ENCODE data around the gene IMPDH1. TPM values are rescaled to one million over a fixed set of nuclear protein-coding genes. Genes with fewer than 3 reads are reported as not detected.
A peak's percentile ranks its signal among the peaks of the same experiment; 100 is the strongest.
"Not testable (repeated sequence)": the region's sequence is repeated elsewhere in the genome, so short reads cannot be mapped to it uniquely, and the experiment has no call there.

Gene IMPDH1
- 63.2 and 75.8 TPM in 2 replicates for total RNA-seq (2014; rRNA removed; shearing (Covaris generic))

DNA sequence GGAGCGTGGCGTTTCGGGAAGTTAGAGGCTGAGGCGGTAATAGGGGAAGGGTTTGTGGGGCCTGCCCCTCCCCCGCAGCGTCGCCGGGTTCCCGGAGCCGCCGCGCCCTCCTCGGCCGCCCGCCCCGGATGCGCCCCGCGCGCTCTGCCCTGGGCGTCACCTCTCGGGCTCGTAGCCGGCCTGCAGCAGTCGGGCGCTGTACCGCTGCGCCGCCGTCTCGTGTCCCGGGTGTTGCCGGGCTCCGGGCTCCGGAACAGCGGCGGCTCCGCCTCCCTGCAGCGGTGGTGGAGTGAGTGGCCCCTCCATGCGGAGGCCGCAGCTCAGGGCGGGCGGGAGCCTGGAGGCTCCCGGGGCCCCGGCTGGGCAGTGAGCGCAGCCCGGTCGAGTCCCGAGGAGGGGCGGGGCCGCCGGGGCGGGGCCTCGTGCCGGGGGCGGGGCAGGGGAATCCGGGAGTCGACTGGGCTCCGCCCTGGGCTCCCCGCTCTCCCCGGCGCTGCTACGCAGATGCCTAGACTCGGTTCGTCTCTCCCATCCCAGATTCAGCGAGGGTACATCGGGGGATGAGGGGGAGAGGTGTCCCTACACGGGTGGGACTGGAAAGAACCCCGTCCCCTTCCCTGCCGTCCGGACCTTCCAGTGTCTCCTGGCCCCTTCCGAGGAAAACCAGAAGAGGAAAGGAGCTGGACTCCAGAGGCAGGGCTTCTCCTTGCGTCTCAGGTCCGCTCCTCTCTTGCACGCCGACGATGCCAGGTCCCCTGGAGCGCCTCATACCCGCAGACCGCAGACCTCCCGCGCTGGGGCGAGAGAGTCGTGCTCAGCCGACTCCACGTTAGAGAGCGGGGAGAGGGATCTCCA lies at the start of gene IMPDH1:
TSS of gene IMPDH1 (minus strand) at position 387 of the 855 bp plus-strand sequence. CDS start at position 306, 81 bp downstream.
- peak; percentile 87 for DNase-seq (ENCODE audit: low read depth)

DNA sequence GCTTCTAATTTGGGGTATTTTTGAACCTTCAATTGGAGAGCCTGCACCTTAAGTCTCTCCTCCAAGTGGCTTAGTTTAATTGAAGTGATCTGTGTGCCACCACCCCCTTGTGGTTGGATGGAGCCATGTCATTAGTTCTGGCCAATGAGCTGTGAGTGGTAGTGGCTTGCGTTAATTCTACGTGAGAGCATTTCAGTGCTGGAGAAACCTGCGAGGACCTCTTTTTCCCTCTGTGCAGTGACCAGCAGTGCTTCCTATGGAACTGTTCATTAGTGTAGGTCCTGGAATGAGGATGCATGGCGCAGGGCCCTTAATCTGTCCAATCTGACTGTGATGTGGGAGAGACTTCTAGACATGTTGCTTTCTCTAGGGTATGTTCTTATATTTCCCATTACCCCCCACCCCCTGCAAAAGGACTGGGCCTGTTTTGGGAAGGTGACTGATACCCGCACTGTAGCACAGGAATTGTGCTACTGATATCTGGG lies 49.7 kb upstream of the IMPDH1 start:
- peak; percentile 65 for DNase-seq (ENCODE audit: low read depth)

- DNase-seq (ENCODE audit: low read depth): no peak
Measured at GRCh38 chr7:128458956-128459355, 49.2 kb upstream of the IMPDH1 start.

DNA sequence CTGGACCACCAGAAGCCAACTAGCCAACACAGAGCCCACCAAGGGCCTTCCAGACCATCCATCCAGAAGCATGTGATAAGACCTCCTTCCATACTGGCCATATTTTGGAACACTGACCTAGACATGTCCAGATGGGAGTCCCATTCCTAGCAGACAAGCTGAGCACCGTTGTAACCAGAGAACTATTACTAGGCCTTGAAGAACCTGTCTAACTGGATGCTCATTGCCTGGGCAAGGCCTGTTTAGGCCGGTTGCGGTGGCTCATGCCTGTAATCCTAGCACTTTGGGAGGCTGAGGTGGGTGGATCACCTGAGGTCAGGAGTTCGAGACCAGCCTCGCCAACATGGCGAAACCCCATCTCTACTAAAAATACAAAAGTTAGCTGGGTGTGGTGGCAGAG lies 47.6 kb upstream of the IMPDH1 start:
- not testable (repeated sequence) for DNase-seq (ENCODE audit: low read depth)

DNA sequence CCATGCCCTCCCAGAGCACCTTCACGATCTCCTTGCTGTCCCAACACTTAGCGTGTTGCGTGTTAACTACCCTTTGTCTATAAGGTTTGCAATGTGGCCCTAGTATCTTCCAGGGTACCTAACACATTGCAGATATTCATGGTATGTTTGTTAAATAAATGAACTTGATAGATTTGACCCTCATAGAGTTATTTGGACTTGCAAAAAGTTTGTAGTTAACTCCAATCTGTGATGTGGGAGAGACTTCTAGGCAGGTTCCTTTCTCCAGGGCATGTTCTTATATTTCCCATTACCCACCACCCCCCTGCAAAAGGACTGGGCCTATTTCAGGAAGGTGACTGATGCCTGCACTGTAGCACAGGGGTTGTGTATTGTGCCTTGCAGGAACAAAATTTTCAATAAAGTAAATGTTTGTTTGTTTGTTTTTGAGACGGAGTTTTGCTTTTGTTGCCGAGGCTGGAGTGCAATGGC lies 46.5 kb upstream of the IMPDH1 start:
- DNase-seq (ENCODE audit: low read depth): no peak

- peak; percentile 98 for DNase-seq (ENCODE audit: low read depth)
Measured at GRCh38 chr7:128455543-128456254, 45.9 kb upstream of the IMPDH1 start, which contains the start of gene HILPDA. HILPDA (plus strand) TSS chr7:128455878; CDS start chr7:128457269, 1,391 bp downstream.

DNA sequence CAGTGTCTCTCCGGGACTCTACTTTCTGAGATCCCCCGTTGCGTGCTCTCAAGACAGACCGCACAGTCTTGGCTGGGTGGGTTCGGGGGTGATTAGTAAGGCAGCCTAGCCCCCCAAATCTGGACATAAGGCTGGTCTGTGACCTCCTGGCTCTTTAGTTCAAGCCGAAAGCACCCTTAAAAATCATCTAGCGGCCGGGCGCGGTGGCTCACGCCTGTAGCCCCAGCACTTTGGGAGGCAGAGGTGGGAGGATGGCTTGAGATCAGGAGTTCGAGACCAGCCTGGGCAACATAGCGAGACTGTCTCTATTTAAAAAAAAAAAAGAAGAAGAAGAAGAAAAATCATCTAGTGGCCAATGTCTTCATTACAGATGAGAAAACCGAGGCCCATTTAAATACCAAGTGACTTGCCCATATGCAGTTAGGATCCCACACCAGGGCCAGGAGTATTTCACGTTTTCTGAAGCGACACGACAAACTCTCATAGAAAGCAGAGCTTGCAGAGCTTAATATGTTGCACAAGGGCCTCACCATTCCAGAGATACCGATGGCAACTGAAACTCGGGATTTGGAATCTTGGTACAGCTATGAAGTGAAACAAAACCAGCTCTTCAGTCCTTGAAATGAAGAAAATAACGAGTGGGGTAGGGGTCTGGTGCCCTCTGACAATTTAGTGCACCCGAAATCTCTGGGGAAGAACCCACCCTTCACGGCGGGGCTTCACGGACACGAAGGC lies 45.2 kb upstream of the IMPDH1 start:
- DNase-seq (ENCODE audit: low read depth): no peak

DNA sequence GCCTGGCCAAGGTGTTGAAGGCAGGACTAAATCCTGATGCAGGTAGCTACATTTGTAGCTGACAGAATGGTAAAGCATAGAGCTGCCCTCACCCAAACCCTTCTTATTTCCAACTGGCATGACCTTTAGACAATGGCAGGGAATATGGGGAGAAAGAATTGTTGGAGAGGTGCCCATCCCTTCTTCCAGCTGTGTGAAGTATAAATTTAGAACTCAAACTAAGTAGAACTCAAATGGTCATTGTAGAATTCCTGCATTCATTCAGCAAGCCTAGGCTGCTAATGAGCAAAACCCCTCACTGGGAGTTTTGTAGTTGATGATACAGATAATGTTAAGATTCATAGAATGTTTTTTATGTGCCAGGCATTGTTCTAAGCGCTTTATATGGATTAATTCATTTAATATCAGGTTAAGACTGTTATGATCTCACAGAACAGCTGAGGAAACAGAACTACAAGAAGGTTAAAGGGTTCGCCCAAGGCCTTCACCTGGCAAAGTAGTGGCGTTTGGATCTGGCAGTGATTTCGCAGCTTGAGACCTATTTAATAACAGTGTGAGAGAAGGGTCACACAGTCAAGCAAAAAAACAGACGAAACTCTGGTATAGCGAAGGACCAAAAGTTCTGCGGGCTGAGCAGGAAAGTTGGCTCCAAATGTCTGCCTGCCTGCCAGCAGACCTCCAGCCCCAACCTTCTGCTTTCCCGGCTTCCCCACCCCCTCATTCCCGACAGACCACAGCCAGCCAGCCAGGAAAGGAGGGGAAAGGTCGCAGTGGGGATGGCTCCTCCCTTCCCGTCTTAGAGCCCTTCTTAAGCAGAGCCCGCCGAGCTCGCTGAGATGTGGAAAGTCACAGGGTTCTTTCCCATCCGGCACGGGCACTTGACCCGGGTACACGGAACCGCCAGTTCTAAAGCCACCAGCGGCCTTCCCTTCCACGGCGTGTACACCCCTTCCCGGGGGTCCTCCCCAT lies 44.3 kb upstream of the IMPDH1 start:
- DNase-seq (ENCODE audit: low read depth): peak; percentile 74

DNA sequence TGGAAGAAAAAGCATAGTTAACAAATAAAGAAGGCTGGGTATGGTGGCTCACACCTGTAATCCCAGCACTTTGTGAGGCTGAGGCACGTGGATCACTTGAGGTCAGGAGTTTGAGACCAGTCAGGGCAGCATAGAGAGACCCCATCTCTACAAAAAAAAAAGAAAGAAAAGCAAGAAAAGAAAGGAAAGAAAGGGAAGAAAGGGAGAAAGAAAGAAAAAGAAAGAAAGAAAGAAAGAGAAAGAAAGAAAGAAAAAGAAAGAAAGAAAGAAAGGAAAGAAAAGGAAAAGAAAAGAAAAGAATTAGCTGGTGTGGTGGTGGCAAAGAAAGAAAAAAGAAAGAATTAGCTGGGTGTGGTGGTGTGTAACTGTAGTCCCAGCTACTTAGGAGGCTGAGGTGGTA lies 42.8 kb upstream of the IMPDH1 start:
- no peak for DNase-seq (ENCODE audit: low read depth)

GRCh38 chr7:128450913-128451312 lies 41.1 kb upstream of the IMPDH1 start:
- no peak for DNase-seq (ENCODE audit: low read depth)

GRCh38 chr7:128450409-128450808 lies 40.6 kb upstream of the IMPDH1 start:
- no peak for DNase-seq (ENCODE audit: low read depth)

DNA sequence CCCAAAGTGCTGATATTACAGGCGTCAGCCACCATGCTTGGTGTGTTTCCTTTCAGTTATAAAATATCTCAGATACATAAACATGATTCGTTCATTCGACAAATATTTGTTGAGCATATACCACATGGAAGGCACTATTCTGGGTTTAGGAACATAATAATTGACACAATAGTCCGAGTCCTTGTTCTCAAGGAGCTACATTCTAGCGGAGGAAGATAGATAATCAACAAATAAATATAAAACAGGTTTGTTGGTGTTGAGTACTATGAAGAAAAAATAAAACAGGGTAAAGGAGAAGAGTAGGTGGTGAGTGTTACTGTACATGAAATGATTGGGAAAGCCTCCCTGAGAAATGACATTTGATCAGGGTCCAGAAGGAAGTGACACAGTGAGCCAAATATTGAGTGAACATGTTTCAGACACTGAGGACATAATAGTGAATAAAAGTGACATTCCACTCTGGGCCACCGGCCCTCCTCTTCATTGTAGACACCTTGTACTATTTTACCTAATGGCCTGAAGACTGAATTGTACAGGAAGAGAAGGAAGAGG lies 39.0 kb upstream of the IMPDH1 start:
- DNase-seq (ENCODE audit: low read depth): no peak

GRCh38 chr7:128447941-128448564 lies 38.3 kb upstream of the IMPDH1 start:
- no peak for DNase-seq (ENCODE audit: low read depth)

DNA sequence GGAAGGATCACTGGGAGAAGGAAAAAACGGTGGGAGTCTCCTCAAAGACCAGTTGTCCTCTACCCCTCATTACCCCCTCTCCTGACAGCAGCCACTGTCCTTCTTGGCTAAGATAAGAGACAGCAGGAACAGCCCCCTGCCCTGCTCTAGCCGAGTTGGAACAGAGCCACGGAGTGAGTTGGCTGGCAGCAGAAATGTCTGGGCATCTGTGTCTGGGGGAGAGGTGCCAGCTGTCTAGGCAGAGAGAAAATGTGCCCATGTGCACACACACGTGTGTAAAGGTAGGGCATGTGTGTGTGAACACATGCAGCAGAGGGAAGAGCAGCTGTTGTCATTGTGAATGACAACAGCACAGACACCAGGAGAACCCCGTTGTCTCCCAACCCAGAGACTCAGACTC lies 36.5 kb upstream of the IMPDH1 start:
- no peak for DNase-seq (ENCODE audit: low read depth)

GRCh38 chr7:128443831-128444600 lies 34.2 kb upstream of the IMPDH1 start:
- DNase-seq (ENCODE audit: low read depth): no peak

- DNase-seq (ENCODE audit: low read depth): no peak
Measured at GRCh38 chr7:128442356-128442755, 32.6 kb upstream of the IMPDH1 start.

DNA sequence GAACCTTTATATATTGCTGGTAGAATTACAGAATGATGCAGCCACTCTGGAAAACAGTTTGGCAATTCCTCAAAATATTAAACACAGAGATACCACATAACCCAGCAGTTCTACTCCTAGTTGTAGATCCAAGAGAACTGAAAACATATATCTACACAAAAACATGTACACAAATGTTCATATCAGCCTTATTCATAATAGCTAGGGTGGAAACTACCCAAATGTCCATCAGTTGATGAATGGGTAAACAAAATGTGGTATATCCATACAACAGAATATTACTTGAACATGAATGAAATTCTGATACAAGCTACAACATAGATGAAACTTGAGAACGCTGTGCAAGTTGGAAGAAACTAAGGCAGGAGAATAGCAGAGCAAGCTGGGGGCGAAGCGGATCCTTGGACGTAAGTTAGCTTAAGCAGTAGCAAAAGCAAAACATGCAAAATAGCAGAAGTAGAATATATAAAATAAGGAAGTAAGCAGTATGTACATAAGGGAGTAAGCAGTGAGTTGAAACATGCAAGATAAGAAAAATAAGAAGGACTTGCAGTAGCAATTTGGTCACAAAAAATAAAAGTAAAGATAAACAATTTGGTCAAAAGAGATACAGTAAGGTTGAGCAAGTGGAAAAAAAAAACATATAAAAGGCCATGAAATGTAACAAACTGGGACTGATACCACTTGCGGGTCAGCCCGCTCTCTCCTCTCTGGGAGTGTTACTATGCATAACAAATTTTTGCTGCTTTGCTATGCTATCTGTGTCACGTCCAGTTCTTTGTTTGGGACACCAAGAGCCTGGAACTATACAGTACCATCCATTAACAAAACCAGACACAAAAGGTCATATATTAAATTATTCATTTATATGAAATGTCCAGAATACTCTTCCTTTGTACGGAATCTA lies 27.9 kb upstream of the IMPDH1 start:
- DNase-seq (ENCODE audit: low read depth): no peak

GRCh38 chr7:128435327-128435686 lies 25.5 kb upstream of the IMPDH1 start:
- DNase-seq (ENCODE audit: low read depth): no peak

All from RPMI7951 (cell line).